ENCODE results near the gene SPRR4. TPM values are rescaled to one million over a fixed set of nuclear protein-coding genes. Genes with fewer than 3 reads are reported as not detected.

The SPRR4 gene
- total RNA-seq, 6 experiments from 2014 or later, result not detected

GRCh38 chr1:152995842-152996241, 25.4 kb downstream of the SPRR4 start:
- no peak for DNase-seq
- Mint-ChIP-seq H3K9me3 (peaks cover 39% of the 10 kb centered on the region), H3K27ac (no peak overlapping the region)

DNA sequence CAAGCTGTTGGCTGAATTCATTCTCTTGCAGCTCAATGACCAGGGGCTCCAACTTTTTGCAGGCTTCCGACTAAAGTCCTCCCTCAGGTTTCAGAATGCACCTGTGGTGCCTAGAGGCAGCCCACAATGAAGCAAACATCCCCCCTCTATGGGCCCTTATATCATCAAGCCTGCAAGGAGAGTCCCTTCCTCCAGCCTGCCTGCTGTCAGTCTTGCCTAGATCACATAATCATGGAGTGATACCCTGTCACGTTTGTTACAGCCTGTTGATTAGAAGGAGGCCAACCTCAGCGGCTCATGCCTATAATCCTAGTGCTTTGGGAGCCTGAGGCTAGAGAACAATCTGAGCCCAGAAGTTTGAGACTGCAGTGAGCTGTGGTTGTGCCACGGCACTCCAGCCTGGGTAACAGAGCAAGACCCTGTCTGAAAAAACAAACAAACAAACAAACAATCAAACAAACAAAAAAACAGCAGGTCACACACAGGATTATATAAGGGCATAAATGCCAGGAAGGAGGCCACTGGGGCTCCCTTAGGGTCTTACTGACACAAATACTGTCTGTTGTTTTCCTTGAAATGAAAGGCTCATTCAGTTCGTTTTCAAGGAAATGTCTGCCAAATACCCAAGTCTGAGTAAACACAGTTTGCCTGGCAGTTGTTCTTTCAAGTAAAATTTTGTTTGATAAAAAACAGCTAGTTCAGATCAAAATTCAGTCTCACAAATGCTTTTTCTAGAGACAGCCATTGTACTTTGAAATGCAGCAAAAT, 26.4 kb downstream of the SPRR4 start:
- TF ChIP-seq CTCF (IDR thresholded peaks at IDR 0.05), result no peak
- no peaks in the 10 kb centered on the region for H3K4me1 Mint-ChIP-seq (ENCODE audit: low read depth)
- no peak overlapping the region for H3K27ac Mint-ChIP-seq
- H3K9me3 Mint-ChIP-seq, result peaks cover 37% of the 10 kb centered on the region
- no peak overlapping the region for H3K4me3 Mint-ChIP-seq
- peaks cover 1% of the 10 kb centered on the region; the same call in 1 of the 2 replicates for H3K27me3 Mint-ChIP-seq (ENCODE audit: insufficient read depth)
- no peaks in the 10 kb centered on the region for H3K36me3 Mint-ChIP-seq (ENCODE audit: low read depth)
- DNase-seq, result no peak

More at GRCh38 chr1:152995842-152996241, 25.4 kb downstream of the SPRR4 start:
- TF ChIP-seq CTCF (IDR thresholded peaks at IDR 0.05), result no peak
- Mint-ChIP-seq H3K4me3 (no peak overlapping the region), H3K36me3 (ENCODE audit: low read depth) (no peaks in the 10 kb centered on the region), H3K4me1 (ENCODE audit: low read depth) (no peaks in the 10 kb centered on the region), H3K27me3 (ENCODE audit: insufficient read depth) (peaks cover 1% of the 10 kb centered on the region; the same call in 1 of the 2 replicates)

- H3K9me3 Mint-ChIP-seq, result peaks cover 41% of the 10 kb centered on the region
- no peak overlapping the region for H3K27ac Mint-ChIP-seq
- no peak for DNase-seq
Measured at GRCh38 chr1:152997901-152998300, 27.5 kb downstream of the SPRR4 start.

DNA sequence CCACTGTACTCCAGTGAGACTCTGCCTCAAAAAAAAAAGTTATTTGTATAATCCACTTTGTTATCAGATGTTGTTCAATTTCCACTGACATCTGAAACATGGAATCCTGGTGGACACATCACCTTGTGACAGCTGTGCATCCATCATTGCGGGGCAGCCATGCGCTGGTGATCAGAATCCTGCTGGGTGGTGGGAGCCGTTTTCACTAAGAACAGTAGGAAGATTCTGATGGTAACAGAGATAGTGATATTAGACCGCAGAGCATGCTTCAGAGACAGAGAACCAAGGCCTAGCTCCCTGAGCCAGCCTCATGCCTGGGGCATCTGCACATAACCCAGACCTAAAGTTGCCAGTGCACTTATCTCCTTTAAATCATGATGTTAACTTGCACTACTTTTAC, 28.0 kb downstream of the SPRR4 start:
- H3K4me1 Mint-ChIP-seq (ENCODE audit: low read depth), result no peaks in the 10 kb centered on the region
- H3K36me3 Mint-ChIP-seq (ENCODE audit: low read depth), result no peaks in the 10 kb centered on the region
- no peak for DNase-seq
- peaks cover 42% of the 10 kb centered on the region for H3K9me3 Mint-ChIP-seq
- peaks cover 1% of the 10 kb centered on the region; the same call in 1 of the 2 replicates for H3K27me3 Mint-ChIP-seq (ENCODE audit: insufficient read depth)
- no peak overlapping the region for H3K27ac Mint-ChIP-seq
- no peak for TF ChIP-seq CTCF (IDR thresholded peaks at IDR 0.05)
- H3K4me3 Mint-ChIP-seq, result no peak overlapping the region

More at GRCh38 chr1:152997901-152998300, 27.5 kb downstream of the SPRR4 start:
- H3K4me3 Mint-ChIP-seq, result no peak overlapping the region
- no peaks in the 10 kb centered on the region for H3K36me3 Mint-ChIP-seq (ENCODE audit: low read depth)
- no peak for TF ChIP-seq CTCF (IDR thresholded peaks at IDR 0.05)
- H3K27me3 Mint-ChIP-seq (ENCODE audit: insufficient read depth), result peaks cover 1% of the 10 kb centered on the region; the same call in 1 of the 2 replicates
- H3K4me1 Mint-ChIP-seq (ENCODE audit: low read depth), result no peaks in the 10 kb centered on the region

DNA sequence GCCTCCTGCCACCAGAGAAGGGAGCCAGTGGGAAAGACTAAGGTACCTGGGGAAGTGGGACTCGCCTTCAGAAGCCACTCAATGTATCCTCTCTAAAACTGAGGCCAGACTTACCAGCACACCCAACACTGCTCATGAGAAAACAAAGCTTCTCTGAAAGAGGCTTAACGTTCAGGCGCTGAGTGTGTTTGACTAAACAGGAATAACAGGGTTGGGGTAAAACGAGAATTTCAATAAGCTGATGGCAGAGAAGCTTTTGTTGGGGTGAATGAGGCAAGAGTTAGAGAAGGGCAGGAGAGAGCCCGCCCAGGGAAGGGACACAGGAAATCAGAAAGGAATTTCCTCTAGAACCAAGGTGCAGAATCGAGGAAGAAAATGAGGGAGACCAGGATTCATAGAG, 29.4 kb downstream of the SPRR4 start:
- H3K4me3 Mint-ChIP-seq, result no peak overlapping the region
- H3K9me3 Mint-ChIP-seq, result peaks cover 45% of the 10 kb centered on the region
- no peaks in the 10 kb centered on the region for H3K36me3 Mint-ChIP-seq (ENCODE audit: low read depth)
- DNase-seq, result no peak
- peaks cover 1% of the 10 kb centered on the region for H3K27me3 Mint-ChIP-seq (ENCODE audit: insufficient read depth)
- H3K27ac Mint-ChIP-seq, result no peak overlapping the region
- H3K4me1 Mint-ChIP-seq (ENCODE audit: low read depth), result no peaks in the 10 kb centered on the region
- TF ChIP-seq CTCF (IDR thresholded peaks at IDR 0.05), result no peak
